Neural cell (in vitro differentiated cells): ENCODE results near the gene MYOZ2. TPM values are rescaled to one million over a fixed set of nuclear protein-coding genes. Genes with fewer than 3 reads are reported as not detected.

Experiments
- H2AFZ ChIP-seq: fragments of 200-600, 300-800 bp; sonication (generic), shearing (Covaris generic); 2 replicates; pipeline ENCODE4 v1.6.0; 2014; ENCODE audit warnings: low read depth, mild to moderate bottlenecking, antibody characterized with exemption, low read length, moderate library complexity
- H3F3A ChIP-seq: fragments of 200-600 bp; shearing (Covaris generic); 2 replicates; pipeline ENCODE4 v1.6.1; 2016; ENCODE audit warnings: mild to moderate bottlenecking, moderate library complexity, mixed read lengths, antibody characterized with exemption, low read length; ENCODE audit not compliant: insufficient read depth, poor library complexity, severe bottlenecking
- H3K27ac ChIP-seq: fragments of 200-600, 300-800 bp; sonication (generic), shearing (Covaris generic); 2 replicates; pipeline ENCODE4 v1.5.1; 2014; ENCODE audit warnings: mild to moderate bottlenecking, low read length, moderate library complexity
- H3K27me3 ChIP-seq: fragments of 300-800, 200-600 bp; sonication (generic), shearing (Covaris generic); 2 replicates; pipeline ENCODE4 v1.6.0; 2014; ENCODE audit warnings: mild to moderate bottlenecking, low read depth, low read length, moderate library complexity; ENCODE audit not compliant: insufficient read depth
- H3K36me3 ChIP-seq: fragments of 300-800, 200-600 bp; sonication (generic), shearing (Covaris generic); 2 replicates; pipeline ENCODE4 v1.5.1; 2014; ENCODE audit warnings: mild to moderate bottlenecking, antibody characterized with exemption, low read length, moderate library complexity; ENCODE audit not compliant: insufficient read depth
- H3K4me2 ChIP-seq: fragments of 300-800, 200-600 bp; sonication (generic), shearing (Covaris generic); 2 replicates; pipeline ENCODE4 v1.6.0; 2014; ENCODE audit warnings: mild to moderate bottlenecking, low read length
- H3K4me3 ChIP-seq: fragments of 300-800, 200-600 bp; sonication (generic), shearing (Covaris generic); 2 replicates; pipeline ENCODE4 v1.5.1; 2014; ENCODE audit warnings: mild to moderate bottlenecking, low read length, moderate library complexity
- H3K79me2 ChIP-seq: fragments of 200-600 bp; shearing (Covaris generic); replicated peaks from 2 replicates; pipeline ENCODE4 v1.6.0; 2014; ENCODE audit warnings: mild to moderate bottlenecking, low read length, moderate library complexity; ENCODE audit not compliant: insufficient read depth
- H3K9ac ChIP-seq: fragments of 300-800, 200-600 bp; sonication (generic), shearing (Covaris generic); 2 replicates; pipeline ENCODE4 v1.6.1; 2016; ENCODE audit warnings: mild to moderate bottlenecking, low read length, mixed read lengths
- H3K9me2 ChIP-seq: fragments of 200-600 bp; shearing (Covaris generic); 2 replicates; pipeline ENCODE4 v1.6.1; 2016; ENCODE audit warnings: mild to moderate bottlenecking, low read length, mixed read lengths; ENCODE audit not compliant: insufficient read depth
- H3K9me3 ChIP-seq: fragments of 200-600, 300-800 bp; sonication (generic), shearing (Covaris generic); 2 replicates; pipeline ENCODE4 v1.6.1; 2016; ENCODE audit warnings: mild to moderate bottlenecking, mixed run types, low read length, moderate library complexity, mixed read lengths
- H4K20me1 ChIP-seq: fragments of 200-600 bp; shearing (Covaris generic); 2 replicates; pipeline ENCODE4 v1.6.1; 2016; ENCODE audit warnings: mild to moderate bottlenecking, mixed run types; ENCODE audit not compliant: insufficient read depth
- EP300 ChIP-seq: fragments of 450-650 bp; conservative IDR thresholded peaks from 2 replicates; pipeline ENCODE4 v1.6.1; 2014; ENCODE audit warnings: antibody characterized with exemption, mild to moderate bottlenecking, moderate library complexity; ENCODE audit not compliant: poor library complexity, severe bottlenecking
- EZH2 ChIP-seq: fragments of 200-600, 300-800 bp; shearing (Covaris generic), sonication (generic); IDR thresholded peaks from 2 replicates; pipeline ENCODE4 v1.6.1; 2014; ENCODE audit warnings: antibody characterized with exemption, low read length, borderline replicate concordance, mild to moderate bottlenecking; ENCODE audit not compliant: insufficient read depth, poor library complexity, severe bottlenecking
- MXI1 ChIP-seq: fragments of 450-650 bp; conservative IDR thresholded peaks from 2 replicates; pipeline ENCODE4 v1.6.1; 2014; ENCODE audit warnings: antibody characterized with exemption, mild to moderate bottlenecking; ENCODE audit not compliant: poor library complexity, severe bottlenecking
- POLR2AphosphoS5 ChIP-seq: IDR thresholded peaks from 2 replicates; pipeline ENCODE4 v1.6.1; 2012
- RAD21 ChIP-seq: fragments of 450-650 bp; conservative IDR thresholded peaks from 2 replicates; pipeline ENCODE4 v1.6.1; 2014; ENCODE audit warnings: antibody characterized with exemption, mild to moderate bottlenecking, moderate library complexity
- REST ChIP-seq: IDR thresholded peaks from 2 replicates; pipeline ENCODE4 v1.6.1; 2012; ENCODE audit warnings: borderline replicate concordance
- SMC3 ChIP-seq: fragments of 450-650 bp; conservative IDR thresholded peaks from 2 replicates; pipeline ENCODE4 v1.6.1; 2014; ENCODE audit warnings: antibody characterized with exemption, mild to moderate bottlenecking, moderate library complexity; ENCODE audit not compliant: poor library complexity
- TAF1 ChIP-seq: IDR thresholded peaks from 2 replicates; pipeline ENCODE4 v1.6.1; 2012; ENCODE audit warnings: low read depth
- polyA plus RNA-seq: library from polyadenylated mRNA; depleted of rRNA; stranded (reverse); fragments of >200 nt; gene quantifications from 2 replicates; pipeline ENCODE4 v1.2.3, GENCODE V29; 2014
- TF ChIP-seq, protein P1 (sequence below): fragments of 450-650 bp; IDR thresholded peaks from 2 replicates; pipeline ENCODE4 v1.5.1; 2014; ENCODE audit warnings: antibody characterized with exemption, mild to moderate bottlenecking, moderate library complexity; ENCODE audit not compliant: poor library complexity, severe bottlenecking

Gene MYOZ2
- polyA plus RNA-seq, 1 donor from 2014 or later: not detected

DNA sequence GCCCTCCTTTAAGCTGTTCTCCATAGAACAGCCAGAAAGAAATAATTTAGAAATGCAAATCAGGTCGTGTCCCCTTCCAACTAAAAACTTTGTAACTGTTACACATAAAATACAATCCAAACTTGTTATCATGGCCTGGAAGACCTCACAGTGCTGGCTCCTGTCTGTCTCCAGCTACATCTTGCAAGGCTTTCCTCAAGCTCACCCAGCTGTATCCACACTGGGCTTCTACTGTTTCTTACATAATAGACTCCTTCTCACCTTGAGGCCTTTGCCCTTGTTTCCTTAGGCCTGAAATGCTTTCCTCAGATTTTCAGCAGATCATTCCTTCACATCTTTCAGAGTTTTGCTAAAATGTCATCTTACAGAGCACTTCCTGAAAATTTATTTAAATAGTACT is 43.4 kb downstream of the MYOZ2 start:
- Histone ChIP-seq H3K27ac (no peak overlapping the region), H4K20me1 (no peaks in the 10 kb centered on the region), H3F3A (no peaks in the 10 kb centered on the region), H3K9ac (no peak overlapping the region), H3K36me3 (no peaks in the 10 kb centered on the region), H3K9me2 (no peaks in the 10 kb centered on the region), H3K9me3 (no peaks in the 10 kb centered on the region), H3K27me3 (no peaks in the 10 kb centered on the region), H2AFZ (no peak overlapping the region), H3K79me2 (no peaks in the 10 kb centered on the region), H3K4me2 (no peak overlapping the region), H3K4me3 (no peak overlapping the region)
- no peak for TF ChIP-seq TAF1
- TF ChIP-seq REST: no peak
- no peak for TF ChIP-seq RAD21
- TF ChIP-seq MXI1: no peak
- TF ChIP-seq EP300: no peak
- TF ChIP-seq EZH2: no peak
- TF ChIP-seq, protein P1, sequence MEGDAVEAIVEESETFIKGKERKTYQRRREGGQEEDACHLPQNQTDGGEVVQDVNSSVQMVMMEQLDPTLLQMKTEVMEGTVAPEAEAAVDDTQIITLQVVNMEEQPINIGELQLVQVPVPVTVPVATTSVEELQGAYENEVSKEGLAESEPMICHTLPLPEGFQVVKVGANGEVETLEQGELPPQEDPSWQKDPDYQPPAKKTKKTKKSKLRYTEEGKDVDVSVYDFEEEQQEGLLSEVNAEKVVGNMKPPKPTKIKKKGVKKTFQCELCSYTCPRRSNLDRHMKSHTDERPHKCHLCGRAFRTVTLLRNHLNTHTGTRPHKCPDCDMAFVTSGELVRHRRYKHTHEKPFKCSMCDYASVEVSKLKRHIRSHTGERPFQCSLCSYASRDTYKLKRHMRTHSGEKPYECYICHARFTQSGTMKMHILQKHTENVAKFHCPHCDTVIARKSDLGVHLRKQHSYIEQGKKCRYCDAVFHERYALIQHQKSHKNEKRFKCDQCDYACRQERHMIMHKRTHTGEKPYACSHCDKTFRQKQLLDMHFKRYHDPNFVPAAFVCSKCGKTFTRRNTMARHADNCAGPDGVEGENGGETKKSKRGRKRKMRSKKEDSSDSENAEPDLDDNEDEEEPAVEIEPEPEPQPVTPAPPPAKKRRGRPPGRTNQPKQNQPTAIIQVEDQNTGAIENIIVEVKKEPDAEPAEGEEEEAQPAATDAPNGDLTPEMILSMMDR: no peak

- H3K36me3 ChIP-seq: no peaks in the 10 kb centered on the region
- no peaks in the 10 kb centered on the region for H3K9me2 ChIP-seq
- H3K79me2 ChIP-seq: no peaks in the 10 kb centered on the region
- no peak for TF ChIP-seq POLR2AphosphoS5
- no peak for TF ChIP-seq REST
- no peak for TF ChIP-seq EP300
- TF ChIP-seq MXI1: no peak
- TF ChIP-seq TAF1: no peak
- no peak for TF ChIP-seq SMC3
- no peak for TF ChIP-seq RAD21
- TF ChIP-seq, protein P1: no peak
- no peak for TF ChIP-seq EZH2
- no peak overlapping the region for H3K9ac ChIP-seq
- no peaks in the 10 kb centered on the region for H3K27me3 ChIP-seq
- no peak overlapping the region for H3K4me2 ChIP-seq
- H3F3A ChIP-seq: no peaks in the 10 kb centered on the region
- no peak overlapping the region for H2AFZ ChIP-seq
- H3K4me3 ChIP-seq: no peak overlapping the region
- H3K9me3 ChIP-seq: no peaks in the 10 kb centered on the region
- no peaks in the 10 kb centered on the region for H4K20me1 ChIP-seq
- H3K27ac ChIP-seq: no peak overlapping the region
Observed at GRCh38 chr4:119184128-119184527, 48.5 kb downstream of the MYOZ2 start.
